Endometrium (tissue), 2 donors: ENCODE measurements around the gene WASF3.

Experiments used
- FAIRE-seq: peaks from 2 replicates; lab custom pipeline; 2012; peaks lifted over from hg19 to GRCh38; lab: Jason Lieb, UNC
- donor health status: control.
- donor health status: control.

WASF3 gene

DNA sequence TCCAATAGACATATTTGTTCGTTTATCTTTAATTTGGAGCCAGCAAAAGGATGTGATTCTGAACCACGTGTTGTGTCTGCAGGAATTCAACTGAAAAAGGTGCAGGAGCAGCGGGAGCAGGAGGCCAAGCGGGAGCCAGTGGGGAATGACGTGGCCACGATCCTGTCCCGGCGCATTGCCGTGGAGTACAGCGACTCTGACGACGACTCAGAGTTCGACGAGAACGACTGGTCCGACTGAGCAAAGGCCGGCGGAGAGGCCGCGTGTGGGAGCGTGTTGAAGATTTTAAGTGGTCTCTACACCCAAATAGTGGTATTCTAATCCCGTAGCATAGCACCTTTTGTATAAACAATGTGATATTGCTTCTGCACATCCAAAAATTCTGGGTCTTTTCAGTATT is 128.1 kb downstream of the WASF3 start:
- FAIRE-seq: no peak

DNA sequence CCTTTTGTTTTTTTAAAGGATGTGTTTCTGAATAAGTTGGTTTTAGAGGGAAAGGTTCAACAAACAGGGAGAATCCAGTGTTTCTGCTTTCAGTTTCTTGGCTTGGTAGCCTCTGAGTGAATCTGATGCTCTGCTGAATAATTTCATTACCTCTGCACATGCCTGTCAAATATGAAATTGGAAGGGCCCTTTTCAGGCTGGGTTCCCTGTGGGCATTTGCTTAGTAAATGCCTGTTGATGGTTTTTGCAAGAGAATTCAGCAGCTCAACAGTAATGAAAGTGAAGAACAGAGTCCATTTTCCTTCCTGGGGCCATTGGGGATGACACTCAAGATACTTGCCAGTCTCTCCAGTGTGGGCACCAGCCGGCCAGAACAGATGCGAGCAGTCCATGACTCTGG is 128.8 kb downstream of the WASF3 start:
- FAIRE-seq: no peak

DNA sequence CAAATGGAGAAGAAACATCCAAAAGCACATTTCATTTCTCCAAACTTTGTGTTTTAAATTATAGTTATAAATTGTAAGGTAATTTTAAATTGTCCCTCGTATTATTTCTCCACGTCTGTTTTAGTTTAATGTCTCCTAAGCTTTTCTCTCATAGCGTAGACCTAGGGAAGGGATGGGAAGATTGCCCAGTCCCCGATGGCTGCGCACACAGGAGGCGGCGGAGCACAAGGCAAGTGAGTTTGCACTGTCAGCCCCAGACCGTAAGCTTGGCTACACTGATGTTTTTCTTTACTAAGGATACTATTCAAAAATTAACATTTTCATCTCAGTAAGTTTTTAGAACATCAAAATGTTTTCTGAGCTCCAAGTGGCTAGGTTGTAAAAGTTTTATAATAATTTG is 130.8 kb downstream of the WASF3 start:
- no peak for FAIRE-seq

DNA sequence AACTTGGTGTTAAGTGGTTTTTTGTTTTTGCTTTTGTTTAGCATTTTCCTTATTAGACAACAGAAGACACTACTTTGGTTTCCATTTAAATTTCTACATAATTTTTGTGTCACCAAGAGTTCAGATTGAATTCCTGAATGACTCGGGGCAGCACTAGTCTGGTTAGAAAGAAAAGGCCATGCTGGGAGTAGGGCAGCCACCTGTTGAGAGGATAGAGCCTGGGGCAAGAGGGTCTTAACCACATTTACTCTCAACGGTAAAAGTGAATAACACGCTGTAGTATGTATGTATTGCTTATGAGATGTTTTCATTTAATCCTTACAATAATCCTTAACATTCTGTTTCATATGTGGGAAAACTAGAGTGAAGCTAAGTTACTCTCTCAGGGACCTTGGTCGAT is 131.5 kb downstream of the WASF3 start:
- FAIRE-seq: no peak

DNA sequence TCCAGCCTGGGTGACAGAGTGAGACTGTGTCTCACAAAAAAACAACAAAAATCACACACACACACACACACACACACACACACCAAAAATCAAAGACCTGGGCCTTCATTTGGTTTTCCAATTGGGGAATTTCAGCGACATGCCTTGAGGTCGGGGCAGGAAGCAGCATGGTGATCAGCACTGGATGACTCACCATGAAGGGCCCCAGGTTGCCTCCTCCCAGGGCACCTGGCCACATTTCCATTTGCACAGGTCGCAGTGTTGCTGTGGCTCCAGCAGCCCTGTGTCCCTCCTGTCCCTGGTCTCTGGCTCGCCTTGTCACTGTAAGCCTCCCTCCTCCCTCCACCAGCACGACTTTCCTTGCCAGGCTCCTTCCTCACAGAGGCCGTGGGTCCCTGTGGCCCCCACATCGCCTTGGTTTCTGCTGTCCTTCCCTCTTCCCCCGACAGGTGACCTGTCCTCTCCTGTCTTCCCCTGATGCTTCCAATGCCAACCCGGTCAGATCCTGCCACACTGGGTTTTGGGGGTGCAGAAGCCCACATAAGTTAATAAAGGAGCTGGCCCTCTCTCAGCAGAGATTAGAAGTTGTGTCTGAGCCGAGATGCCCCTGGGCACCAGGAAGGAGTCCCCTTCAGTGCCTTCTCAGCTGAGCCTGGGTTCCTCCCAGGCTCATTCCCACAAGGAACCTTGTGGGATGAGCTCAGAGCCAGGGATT is 136.4 kb downstream of the WASF3 start:
- FAIRE-seq: no peak

DNA sequence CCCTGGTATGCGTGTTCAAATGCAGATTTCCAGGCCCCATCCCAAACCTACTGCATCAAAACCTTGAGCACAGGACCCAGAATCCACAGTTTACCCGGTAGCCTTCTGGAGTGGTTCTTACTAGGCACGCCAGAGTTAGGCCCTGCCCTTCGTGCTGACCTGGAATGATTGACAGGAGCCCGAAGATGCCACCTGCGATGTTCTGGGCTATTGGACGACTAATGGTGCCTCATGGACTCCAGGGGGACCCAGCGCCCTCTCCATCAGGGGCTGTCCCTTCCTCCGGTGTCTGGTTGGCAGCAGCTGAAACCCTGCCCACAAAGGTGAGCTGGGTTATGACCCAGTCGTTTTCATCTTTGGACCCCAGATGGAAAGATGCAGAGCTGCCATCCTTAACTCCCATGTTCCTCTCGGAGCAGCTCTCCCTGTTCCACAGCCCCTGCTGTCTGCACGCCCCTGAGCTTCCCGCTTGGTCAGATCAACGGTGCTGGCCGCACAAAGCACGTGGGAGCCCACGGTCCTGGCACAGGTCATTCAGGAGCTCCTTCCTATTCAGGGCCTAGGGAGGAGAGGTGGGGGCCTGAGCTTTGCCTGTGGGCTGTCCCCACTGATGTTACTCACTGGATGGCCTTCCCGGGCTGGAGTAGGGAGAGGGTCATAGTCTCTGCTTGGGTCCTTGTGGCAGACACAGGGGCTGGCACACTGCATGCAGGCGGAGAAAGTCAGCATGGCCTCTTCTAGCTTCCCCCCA is 137.3 kb downstream of the WASF3 start:
- FAIRE-seq: no peak

DNA sequence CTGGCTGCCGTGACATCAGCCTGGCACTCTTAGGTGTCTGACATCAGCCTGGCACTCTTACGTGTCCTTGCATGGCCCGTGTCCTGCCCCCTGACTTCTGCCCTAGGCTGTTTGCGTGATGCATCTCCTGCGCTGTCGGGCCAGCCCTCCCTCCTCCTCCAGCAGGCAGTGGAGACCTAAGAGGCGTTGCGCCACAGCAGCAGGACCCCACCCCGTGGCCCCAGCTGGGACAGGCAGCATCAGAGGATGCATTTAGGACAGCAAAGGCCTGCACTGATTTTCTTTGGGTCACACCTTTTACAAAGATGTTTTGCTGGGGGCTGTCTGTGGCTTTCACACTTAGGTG is 137.8 kb downstream of the WASF3 start:
- no peak for FAIRE-seq

DNA sequence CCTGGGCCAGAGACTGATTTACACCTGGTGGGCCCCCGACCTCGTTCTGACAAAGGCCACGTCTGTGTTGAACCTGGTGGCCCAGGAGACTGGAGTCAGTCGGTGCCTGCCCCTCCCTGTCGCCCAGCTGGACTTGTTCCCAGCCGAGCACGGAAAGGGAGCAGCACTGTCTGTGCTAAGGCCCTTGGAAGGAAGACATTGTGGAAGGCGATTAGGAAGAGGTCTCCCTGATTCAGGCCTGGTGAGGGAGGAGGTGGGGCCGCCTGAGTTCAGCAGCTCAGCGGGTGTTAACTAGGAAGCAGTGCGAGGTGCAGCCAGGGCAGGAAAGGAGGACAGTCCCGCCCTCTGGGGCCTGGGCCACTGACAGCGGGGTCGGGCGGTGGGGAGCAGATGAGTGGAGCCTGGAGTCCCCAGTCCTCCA is 138.4 kb downstream of the WASF3 start:
- no peak for FAIRE-seq

DNA sequence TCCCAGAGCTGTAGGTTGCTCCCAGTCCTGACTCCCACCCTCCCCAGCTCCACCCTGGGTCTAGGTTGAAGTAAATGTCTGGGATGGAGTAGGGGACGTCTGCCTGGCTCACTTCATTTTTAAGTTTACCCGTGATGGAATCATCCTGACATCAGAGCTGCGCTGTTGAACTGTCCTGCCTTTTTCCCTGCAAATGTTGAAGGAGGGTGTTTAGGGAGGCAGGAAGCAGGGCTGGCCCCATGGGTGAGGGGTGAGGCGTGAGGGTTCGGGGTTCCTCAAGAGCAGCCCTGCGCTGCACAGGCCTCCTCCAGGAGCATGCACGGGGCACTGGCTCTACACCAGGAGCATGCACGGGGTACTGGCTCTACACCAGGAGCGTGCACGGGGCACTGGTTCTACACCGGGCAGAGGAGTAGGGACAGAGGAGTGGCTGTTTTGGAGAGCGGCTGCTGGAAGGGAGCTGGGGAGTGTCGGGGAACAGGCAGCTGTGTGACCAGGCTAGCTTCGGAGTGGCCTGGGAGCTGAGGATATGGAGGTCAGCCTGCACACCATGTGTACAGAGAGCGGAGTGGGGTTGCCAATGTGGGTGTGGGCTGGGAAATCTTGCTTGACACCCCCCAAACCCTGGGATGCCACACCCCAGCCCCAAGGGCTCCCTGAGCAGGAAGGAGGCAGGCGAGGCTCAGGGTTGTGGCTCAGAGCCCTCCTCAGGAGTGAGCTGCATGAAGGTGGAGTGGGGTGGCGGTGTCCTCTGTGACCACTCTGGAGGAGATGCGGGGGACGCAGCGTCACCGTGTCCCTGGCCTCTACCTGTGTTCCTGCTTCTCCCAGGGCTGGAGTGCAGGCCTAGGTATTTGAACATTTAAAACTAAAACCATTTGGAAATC is 139.8 kb downstream of the WASF3 start:
- no peak for FAIRE-seq

DNA sequence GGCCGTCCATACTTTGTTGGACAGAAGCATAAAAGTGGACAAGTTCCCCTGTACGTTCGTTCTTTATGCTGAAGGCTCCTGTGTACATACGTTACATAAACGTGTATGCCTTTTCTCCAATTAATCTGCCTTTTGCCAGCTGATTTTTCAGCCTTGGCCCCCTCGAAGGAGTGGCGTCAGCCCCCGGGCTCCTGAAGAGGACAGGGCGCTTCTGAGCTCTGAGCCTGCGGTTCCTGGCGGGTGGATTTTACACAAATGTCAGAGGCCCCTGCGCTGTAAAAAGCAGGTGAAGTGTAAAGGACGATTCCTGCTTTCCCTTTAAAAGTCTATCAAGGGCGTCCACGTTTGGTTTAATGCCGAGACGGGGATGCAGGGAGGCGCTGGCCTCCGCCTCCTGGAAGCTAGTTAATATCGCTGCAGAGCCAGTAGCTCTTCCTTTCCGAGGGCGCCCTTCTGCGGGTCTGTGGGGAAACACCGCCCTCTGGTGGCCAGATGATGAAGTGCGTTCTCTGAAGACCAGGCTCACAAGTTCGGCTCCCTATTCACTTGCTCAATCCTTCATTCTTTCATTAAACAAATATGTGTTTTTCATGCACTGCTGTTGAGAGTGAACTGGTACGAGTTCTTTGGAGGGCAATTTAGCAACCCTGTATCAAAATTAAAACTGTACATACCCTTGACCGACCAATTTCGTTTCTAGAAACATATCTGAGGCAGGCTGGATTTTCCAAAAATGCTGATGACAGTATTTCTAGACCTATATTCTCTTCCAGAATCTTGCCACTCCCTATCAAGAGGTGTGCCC is 141.1 kb downstream of the WASF3 start:
- peak; percentile 65 for FAIRE-seq

DNA sequence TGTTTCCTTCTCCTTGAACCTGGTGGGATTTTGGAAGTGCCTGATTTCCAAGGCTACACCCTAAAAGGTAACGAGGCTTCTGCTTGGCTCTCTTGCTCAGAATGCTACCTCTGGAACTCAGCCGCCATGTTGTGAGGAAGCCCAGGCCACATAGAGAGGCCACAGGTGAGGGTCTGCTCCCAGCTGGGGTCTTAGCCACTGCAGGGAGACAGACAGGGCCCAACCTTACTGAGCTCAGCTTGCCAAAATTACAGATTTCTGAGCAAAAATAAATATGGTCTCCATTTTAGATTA is 141.7 kb downstream of the WASF3 start:
- no peak for FAIRE-seq

DNA sequence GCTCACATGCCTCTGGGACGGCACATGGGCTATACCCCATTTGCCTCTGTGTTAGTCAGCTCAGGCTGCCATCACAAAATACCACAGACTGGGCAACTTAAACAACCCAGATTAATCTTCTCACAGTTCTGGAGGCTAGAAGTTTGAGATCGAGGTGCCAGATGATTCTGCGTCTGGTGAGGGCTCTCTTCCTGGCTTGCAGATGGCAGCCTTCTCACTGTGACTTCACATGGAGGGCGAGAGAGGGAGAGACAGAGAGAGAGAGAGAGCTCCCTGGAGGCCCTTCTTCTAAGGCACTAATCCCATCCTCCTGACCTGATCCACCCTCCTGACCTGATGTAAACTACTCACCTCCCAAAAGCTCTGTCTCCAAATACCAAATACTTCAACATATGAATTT is 148.1 kb downstream of the WASF3 start:
- no peak for FAIRE-seq

DNA sequence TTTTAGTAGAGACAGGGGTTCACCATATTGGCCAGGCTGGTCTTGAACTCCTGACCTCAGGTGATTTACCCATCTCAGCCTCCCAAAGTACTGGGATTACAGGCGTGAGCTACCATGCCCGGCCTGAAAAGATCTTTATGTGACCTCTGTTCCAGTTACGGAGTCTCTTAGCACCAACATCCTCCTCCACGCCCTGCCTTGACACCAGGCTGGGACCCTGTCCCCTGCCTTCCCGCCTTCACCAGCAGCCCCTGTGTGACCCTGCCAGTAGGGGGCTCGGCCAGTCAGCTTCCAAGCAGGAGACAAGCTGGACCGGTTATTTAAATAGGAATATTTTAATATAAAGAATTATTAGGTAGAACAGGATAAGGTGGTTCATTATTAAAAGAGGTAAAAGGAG is 148.9 kb downstream of the WASF3 start:
- no peak for FAIRE-seq

DNA sequence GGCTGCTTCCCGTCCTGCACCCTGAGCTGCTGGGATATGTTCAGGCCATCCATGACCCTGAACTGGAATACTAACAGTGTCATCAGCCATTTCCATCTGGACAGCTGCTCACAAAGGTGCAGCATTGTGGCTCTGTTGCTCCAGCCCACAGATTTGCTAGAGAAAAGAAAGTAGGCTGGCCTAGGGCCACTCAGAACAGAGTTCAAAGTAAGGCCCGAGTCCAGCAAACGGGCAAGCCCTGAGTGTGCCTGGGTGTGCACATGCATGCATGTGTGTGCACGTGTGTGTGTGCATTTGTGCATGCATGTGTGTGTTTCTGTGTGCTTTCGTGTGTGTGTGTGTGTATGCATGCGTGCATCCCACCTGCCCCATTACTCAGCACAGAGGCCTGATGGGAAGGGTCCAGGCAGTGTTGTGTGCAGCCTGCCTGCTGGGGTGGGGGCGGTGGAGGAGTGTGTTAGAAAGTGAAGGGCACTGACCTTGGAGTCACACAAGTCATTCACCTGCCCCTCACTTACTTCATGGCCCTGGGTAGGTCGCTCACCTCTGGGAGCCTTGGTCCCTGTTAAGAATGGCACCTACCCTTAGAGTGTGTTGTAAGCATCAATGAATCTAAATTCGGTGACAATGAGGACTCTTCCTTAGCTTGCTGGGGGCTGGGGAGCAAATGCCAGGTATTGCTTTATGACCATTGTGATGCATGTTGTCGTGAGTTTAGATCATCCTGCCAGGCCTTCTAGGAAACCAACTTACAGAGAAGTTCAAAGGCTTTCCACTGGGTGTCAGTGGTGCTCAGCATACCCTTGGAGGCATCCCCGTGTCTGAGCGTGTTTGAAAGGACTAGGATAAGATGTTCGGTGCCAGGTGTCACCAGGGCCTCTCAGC is 149.9 kb downstream of the WASF3 start:
- FAIRE-seq: no peak

DNA sequence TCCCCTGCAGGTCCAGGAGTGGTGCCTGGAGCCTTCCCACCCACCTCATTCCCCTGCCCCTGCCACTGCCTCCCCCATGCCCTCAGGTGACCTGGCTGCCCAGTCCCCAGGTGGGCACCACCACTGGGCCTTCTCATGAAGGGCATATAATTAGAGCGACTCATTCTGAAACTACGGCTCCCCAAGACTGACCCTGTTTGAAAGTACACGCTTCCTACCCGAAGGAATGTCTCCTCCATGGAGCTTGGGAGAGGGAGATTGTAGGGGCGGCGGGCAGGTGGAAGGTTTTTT is 150.5 kb downstream of the WASF3 start:
- FAIRE-seq: no peak

DNA sequence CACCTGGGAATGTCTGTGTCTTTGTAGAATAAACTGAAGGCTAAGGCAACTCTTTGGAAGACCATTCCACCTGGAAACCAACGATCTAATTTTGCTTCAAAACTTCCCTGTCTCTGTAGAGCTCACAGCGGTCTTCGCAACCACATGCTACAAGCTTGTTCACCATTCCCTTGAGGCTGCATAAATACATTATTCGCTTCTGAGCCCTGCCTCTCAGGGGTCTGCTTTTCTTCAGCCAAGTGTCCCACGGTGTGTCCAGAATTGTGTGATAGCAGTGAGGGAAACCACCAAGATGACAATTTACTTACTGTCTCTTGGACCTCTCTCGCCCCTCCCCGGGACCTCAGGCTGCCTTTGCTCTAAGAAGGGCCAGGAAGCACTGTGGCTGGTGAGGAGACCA is 152.0 kb downstream of the WASF3 start:
- FAIRE-seq: no peak

DNA sequence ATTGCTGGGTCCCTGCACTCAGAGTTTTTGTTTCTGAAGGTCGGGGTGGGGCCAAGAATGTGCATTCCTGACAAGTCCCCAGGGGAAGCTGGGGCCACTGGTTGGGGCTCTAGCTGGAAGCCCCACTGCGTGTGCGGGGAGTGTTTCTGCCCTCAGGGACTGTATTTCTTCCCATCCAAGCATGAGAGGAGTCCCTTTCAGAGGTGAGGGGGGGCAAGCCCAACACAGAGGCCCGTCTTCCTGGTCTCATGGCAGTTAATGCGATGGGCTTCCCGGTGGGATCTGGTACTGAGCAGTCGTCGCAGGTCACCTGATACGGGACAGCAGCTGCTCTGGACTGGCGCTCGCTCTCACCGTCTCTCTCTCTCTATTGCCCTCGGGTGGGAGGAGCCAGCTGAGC is 152.7 kb downstream of the WASF3 start:
- FAIRE-seq: no peak

DNA sequence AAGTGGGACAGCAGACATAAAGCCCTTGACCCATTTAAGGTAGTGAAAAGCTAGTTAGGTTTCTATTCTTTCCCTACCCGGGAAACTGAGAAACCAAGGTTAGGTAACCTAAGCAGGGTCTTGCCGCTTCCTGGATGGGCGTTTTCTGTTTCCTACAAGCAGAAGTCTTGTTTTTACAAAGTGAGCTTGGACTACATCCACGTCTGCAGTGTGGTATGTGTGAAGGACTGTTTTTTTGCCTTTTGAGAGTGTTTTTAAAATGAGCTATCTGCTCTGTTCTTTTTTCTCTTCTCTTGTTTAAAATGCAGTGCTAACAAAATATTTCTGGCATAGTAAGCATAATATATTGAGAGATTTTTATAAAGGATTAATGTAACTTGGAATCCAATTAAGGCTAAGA is 153.7 kb downstream of the WASF3 start:
- no peak for FAIRE-seq

DNA sequence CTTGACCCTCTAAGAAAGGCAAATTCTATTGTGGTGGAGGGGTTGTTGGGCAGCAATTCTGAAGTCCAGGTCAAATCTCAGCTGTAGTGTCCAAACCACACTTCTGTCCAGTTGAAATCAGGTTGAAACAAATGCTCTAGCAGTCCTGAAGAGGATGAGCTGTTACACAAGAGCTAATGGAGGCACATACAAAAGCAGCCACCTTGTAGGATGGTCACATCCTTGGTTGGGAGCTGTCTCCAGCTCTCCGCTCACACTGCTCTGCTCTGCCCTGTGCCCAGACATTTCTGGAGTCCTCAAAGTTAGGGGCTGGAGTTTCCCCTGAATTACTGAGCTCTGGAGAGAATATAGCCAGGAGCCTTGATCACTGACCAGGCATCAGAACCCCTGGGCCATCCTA is 155.9 kb downstream of the WASF3 start:
- no peak for FAIRE-seq

DNA sequence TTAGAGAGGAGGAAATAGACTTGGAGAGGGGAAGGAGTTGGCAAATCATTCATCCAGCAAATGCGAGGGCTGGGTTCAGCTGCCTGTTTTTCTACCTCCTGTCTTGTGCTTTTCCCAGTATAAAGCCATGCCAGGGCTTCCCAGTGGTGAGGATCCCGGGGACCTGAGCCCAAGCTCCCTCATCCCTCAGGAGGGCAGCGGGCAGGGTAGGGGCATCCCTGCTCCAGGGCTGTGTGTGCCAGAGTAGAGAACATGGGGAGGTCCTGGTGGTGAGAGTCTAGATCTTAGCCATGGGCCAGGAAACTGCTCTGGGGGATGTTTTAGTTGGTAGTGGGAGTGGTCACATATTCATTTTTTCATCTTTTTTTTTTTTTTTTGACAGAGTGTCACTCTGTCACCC is 159.5 kb downstream of the WASF3 start:
- FAIRE-seq: no peak

DNA sequence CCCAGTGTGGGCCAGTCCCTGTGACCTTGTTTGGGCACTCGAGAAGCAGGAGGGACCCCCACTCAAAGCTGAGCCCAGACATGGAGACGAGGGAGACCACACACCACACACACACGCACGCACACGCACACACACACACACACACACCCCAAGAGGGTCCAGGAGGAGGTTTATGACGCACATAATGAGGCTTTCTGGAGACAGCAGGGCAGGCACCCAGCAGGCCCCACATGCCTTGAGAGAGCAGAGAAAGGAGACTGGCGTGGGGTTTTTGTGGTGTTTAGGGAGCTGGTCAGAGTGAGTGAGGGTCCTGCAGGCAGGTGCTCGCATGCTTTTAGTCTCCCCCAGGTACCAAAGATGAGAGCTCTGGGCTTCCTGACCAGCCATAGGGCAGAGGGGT is 160.7 kb downstream of the WASF3 start:
- no peak for FAIRE-seq

DNA sequence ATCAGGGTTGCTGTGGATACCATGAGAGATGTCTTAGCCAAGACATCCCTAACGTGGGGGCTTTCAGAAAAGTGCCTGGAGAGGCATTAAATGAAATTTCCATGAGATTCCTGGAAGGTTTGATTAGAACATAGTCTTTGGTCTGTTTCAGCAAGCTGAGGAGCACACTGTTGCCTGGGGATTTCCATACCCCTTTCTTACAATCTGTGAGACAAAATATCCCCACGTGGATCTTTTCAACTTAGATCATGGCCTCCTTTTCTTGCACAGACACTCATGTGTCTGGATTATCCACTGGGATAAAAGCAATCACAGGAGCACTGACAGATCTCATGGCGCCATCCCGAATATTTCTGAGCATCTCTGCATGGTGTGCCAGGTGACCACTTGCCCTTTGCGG is 161.4 kb downstream of the WASF3 start:
- no peak for FAIRE-seq
